Measurements from ENCODE around the gene WASHC3.

WASHC3 gene

DNA sequence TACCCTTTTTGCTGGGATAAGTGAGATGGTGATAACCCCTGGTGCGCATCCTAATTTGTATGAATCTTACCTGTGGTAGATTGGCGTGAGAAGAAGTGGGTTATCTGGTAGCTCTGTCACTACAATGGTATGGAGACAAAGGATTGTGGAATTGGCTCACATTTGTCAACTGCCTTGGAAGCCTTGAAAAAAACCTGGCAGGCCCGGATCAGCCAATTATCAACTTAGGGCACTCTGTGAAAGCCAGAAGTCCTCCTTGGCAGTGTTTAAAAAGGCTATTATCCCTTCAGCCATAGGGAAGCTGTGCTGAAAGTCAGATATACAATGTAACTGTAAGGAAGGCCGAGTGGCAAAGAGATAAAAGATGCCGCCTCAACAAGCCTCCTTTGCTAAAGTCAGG lies 56.5 kb downstream of the WASHC3 start:
- CTCF ChIA-PET, result interaction anchor here (0.7 kb wide), 1 partner anchor 231 kb away, joined by 3 read pairs; no protein-coding TSS in a partner anchor
- POLR2A ChIA-PET, result no interaction called here
- TF ChIP-seq, protein P1, sequence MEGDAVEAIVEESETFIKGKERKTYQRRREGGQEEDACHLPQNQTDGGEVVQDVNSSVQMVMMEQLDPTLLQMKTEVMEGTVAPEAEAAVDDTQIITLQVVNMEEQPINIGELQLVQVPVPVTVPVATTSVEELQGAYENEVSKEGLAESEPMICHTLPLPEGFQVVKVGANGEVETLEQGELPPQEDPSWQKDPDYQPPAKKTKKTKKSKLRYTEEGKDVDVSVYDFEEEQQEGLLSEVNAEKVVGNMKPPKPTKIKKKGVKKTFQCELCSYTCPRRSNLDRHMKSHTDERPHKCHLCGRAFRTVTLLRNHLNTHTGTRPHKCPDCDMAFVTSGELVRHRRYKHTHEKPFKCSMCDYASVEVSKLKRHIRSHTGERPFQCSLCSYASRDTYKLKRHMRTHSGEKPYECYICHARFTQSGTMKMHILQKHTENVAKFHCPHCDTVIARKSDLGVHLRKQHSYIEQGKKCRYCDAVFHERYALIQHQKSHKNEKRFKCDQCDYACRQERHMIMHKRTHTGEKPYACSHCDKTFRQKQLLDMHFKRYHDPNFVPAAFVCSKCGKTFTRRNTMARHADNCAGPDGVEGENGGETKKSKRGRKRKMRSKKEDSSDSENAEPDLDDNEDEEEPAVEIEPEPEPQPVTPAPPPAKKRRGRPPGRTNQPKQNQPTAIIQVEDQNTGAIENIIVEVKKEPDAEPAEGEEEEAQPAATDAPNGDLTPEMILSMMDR (IDR thresholded peaks at IDR 0.05; ENCODE audit: control extremely low read depth, extremely low read depth, low read depth, missing control alignments), result no peak
- DNase-seq (ENCODE audit: extremely low spot score), result no peak

DNA sequence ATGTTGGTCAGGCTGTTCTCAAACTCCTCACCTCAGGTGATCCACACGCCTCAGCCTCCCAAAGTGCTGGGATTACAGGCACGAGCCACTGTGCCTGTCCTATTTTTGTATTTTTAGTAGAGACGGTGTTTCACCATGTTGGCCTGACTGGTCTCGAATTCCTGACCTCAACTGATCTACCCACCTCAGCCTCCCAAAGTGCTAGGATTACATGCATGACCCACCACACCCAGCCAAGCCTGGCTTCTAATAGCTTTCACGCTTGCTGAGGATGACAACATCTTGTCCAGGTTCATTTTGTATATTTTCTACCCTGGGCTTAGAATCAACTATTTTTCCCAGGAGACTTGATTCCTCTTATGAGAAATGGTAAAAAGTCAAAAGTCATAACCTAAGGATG lies 64.7 kb downstream of the WASHC3 start:
- ChIA-PET CTCF (interaction anchor here (1.0 to 3.0 kb wide), 2 partner anchors 12 to 37 kb away, joined by 3 to 14 read pairs; no protein-coding TSS in a partner anchor), POLR2A (no interaction called here)
- DNase-seq (ENCODE audit: extremely low spot score), result no peak
- TF ChIP-seq, protein P1 (IDR thresholded peaks at IDR 0.05; ENCODE audit: control extremely low read depth, extremely low read depth, low read depth, missing control alignments), result no peak

DNA sequence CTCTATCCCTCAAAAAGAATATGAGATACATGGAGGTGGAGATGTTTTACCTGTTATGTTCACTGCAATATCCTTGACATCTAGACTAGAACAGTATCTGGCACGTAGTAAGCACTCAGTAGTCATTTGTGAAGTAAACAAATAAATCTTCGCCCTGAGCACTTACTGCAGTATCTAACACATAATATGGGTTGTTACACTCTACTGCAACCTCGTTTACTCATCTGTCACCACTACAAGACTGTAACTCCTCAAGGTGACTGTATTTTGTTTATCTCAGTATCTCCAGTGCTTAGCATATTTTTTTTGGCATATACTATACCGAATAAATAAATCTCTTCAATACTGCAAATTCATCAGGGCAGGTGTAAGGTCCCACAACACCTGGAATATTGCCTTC lies 66.1 kb downstream of the WASHC3 start:
- no peak for DNase-seq (ENCODE audit: extremely low spot score)
- POLR2A ChIA-PET, result no interaction called here
- CTCF ChIA-PET, result no interaction called here
- TF ChIP-seq, protein P1 (IDR thresholded peaks at IDR 0.05; ENCODE audit: control extremely low read depth, extremely low read depth, low read depth, missing control alignments), result no peak

DNA sequence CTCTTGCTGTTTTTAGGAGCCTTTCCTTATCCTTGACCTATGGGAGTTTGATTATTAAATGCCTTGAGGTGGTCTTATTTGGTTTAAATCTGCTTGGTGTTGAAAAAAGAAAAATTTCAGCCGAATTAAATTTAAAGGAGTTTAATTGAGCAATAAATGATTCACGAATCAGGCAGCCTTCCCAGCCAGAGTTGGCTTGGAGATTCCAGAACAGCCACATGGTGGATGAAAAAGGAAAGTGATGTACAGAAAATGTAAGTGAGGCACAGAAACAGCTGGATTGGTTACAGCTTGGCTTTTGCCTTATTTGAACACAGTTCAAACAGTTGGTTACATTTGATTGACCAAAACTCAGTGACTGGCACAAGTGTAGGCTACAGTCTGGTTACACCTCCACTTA lies 69.7 kb downstream of the WASHC3 start:
- ChIA-PET POLR2A (no interaction called here), CTCF (interaction anchor here (0.9 to 1.5 kb wide), 3 partner anchors 26 to 52 kb away, joined by 3 to 4 read pairs (median 3); no protein-coding TSS in a partner anchor)
- no peak for DNase-seq (ENCODE audit: extremely low spot score)
- TF ChIP-seq, protein P1 (IDR thresholded peaks at IDR 0.05; ENCODE audit: control extremely low read depth, extremely low read depth, low read depth, missing control alignments), result no peak

DNA sequence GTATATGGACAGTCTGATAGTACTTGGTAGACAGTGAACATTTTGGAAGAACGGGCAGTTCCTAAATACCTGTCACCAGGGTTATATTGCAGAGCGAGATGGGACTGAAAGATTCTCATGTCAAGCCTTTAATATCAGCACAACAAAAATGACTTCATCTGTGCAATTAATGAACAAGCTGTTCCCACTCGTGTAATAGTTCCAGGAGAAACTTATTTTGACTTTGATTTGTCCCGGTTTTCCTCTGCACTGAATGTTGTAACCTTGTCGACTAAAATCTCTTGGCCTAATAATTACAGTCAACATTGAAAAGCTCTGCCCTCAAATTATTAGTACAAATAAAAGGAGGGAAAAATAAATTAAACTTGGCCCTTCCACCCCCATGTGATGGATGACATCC lies 79.5 kb downstream of the WASHC3 start:
- CTCF ChIA-PET, result no interaction called here
- no peak for DNase-seq (ENCODE audit: extremely low spot score)

DNA sequence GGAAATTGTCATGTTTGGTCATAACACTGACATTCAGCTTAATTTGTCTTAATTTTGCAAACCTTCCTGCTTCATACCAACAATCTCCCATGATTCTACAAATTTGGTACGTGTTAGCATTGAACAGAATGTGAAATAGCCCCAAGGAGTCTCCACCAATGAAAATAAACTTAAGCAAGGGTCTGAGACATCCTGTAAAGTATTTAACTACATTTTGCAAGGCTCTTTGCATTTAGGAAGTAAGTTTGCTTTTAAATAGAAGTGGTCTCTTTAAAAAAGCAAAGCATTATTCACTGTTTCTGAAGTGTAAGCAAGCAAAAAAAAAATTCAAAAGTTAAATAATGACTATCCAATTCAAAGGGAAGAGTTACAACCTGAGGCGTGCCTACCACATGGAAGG lies 79.9 kb downstream of the WASHC3 start:
- TF ChIP-seq, protein P1 (IDR thresholded peaks at IDR 0.05; ENCODE audit: control extremely low read depth, extremely low read depth, low read depth, missing control alignments), result no peak
- ChIA-PET POLR2A (no interaction called here), CTCF (no interaction called here)
- DNase-seq (ENCODE audit: extremely low spot score), result no peak

More for the DNA sequence above, 79.5 kb downstream of the WASHC3 start:
- POLR2A ChIA-PET, result no interaction called here
- TF ChIP-seq, protein P1 (IDR thresholded peaks at IDR 0.05; ENCODE audit: control extremely low read depth, extremely low read depth, low read depth, missing control alignments), result no peak

DNA sequence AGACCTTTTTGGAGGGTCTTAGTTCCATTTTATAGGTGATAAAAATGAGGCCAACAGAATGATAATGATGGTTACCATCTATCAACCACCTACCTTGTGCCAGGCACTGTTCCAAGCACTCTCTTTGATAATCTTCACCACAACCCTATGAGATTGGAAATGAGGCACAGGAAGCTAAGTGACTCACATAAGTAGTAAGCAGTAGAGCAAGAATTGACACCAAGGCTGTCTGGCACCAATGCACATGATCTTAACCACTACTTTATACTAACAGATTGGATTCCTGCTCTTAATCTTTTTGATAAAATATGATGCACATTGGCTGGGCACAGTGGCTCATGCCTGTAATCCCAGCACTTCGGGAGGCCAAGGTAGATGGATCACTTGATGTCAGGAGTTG lies 93.0 kb downstream of the WASHC3 start:
- ChIA-PET POLR2A (no interaction called here), CTCF (no interaction called here)
- DNase-seq (ENCODE audit: extremely low spot score), result no peak
- TF ChIP-seq, protein P1 (IDR thresholded peaks at IDR 0.05; ENCODE audit: control extremely low read depth, extremely low read depth, low read depth, missing control alignments), result no peak
